ENCODE data around the gene ZNF516. TPM values are rescaled to one million over a fixed set of nuclear protein-coding genes. Genes with fewer than 3 reads are reported as not detected.

The ZNF516 gene
- total RNA-seq, 2 experiments from 2014 or later, result 1.5 to 2.0 TPM

DNA sequence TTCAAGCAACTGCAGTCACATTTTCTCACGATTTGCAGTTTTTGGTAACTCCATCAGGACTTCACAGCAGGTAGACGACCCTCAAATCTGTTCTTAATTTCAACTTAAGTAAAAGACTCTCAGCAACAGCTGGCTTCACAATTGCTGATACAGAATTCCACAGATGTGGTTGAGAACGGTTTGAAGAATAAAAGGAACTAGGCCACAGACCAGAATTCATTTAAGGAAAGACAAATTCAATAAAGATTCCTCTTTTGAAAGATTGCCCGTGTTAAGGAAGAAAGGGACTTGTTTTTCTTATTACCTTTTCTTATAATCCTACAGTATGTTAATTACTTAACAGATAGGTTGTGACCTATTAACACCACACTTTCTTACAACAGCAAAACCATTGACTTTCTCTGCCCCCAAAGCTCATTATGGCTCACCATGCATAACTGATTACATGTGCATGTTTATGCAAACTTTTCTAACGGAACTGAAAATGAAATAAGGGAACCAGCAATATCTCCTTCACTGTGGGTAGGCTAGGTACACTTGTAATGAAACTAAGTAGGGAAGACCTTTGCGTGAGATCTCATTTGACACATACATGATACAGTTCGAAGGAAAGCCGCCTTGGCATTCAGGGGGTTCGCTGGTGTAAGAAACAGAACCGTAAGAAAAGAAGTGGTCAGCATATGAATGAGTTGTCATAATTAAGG, 4.7 kb upstream of the ZNF516 start:
- no peak overlapping the region for H3K27ac Mint-ChIP-seq
- H3K4me1 Mint-ChIP-seq, result peaks cover 2% of the 10 kb centered on the region
- DNase-seq, result no peak
- CTCF ChIA-PET, result no interaction called here
- H3K9me3 Mint-ChIP-seq (ENCODE audit: low read depth), result no peaks in the 10 kb centered on the region
- H3K4me3 Mint-ChIP-seq, result no peak overlapping the region
- ATAC-seq, result no peak
- peaks cover 46% of the 10 kb centered on the region for H3K27me3 Mint-ChIP-seq
- no peaks in the 10 kb centered on the region for H3K36me3 Mint-ChIP-seq

GRCh38 chr18:76499021-76499420, 4.0 kb upstream of the ZNF516 start:
- H3K27me3 Mint-ChIP-seq, result peaks cover 51% of the 10 kb centered on the region
- H3K4me1 Mint-ChIP-seq, result peaks cover 7% of the 10 kb centered on the region
- H3K27ac Mint-ChIP-seq, result no peak overlapping the region
- ATAC-seq (no peak), DNase-seq (no peak)
- no peaks in the 10 kb centered on the region for H3K36me3 Mint-ChIP-seq
- H3K4me3 Mint-ChIP-seq, result no peak overlapping the region
- no peaks in the 10 kb centered on the region for H3K9me3 Mint-ChIP-seq (ENCODE audit: low read depth)
- CTCF ChIA-PET, result no interaction called here

DNA sequence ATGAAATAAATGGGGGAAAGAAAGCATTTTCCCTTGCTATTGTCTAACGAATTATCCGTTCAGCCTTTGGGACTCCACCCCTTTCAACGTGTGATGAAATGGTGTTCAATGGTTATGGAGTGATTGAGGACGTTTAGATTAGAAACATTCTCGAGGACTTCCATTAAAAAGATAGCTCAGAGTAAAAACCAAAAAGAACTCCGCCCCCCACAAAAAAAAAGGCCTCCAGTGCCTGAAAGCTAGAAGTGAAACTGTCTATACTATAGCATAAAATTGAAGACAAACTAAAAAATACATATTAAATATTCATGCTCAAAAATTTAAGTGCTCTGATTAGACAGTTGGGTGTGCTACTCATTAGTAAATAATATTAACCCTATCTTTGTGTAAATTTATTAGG, 3.0 kb upstream of the ZNF516 start:
- Mint-ChIP-seq H3K9me3 (ENCODE audit: low read depth) (no peaks in the 10 kb centered on the region), H3K27me3 (peaks cover 58% of the 10 kb centered on the region), H3K4me3 (no peak overlapping the region), H3K27ac (no peak overlapping the region), H3K36me3 (no peaks in the 10 kb centered on the region), H3K4me1 (peaks cover 15% of the 10 kb centered on the region)
- CTCF ChIA-PET, result no interaction called here
- ATAC-seq (no peak), DNase-seq (no peak)

GRCh38 chr18:76497021-76497420, 2.0 kb upstream of the ZNF516 start:
- Mint-ChIP-seq H3K4me1 (peaks cover 20% of the 10 kb centered on the region), H3K4me3 (no peak overlapping the region), H3K27me3 (peaks cover 68% of the 10 kb centered on the region), H3K36me3 (no peaks in the 10 kb centered on the region), H3K9me3 (ENCODE audit: low read depth) (no peaks in the 10 kb centered on the region), H3K27ac (no peak overlapping the region)
- ATAC-seq, result no peak
- CTCF ChIA-PET, result no interaction called here
- no peak for DNase-seq

DNA sequence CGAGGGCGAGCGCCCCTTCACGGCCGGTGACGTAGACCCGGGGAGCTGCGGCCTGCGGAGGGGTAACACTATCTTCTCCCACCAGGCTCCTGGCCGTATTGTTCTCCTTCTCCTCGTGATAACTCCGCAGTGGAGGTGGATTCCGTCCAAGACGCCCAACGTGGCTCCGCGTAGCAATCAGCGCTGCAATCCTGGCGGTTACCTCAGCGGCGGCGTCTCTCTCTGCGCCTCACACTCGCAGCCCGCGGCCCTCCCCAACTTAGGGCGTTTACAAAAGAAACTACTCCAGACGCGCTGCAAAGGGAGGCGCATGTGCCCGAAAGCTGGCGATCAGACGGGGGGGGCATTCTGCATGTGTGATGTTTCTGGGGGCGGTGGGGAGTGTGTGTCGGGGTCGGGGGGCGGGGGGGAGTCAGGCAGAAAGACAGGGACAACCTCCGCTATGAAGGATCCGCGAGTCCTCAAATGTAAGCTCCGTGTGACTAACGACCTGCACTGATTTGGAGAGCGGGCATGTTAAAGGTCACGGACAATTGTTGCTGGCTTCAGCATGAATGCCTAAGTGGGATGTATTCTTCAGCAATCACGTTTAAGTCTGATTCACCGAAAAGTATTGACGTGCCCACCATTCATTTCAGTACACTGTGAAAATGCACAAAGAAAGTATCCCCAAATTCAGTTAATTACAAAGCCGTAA, 1.3 kb upstream of the ZNF516 start:
- no peak overlapping the region for H3K27ac Mint-ChIP-seq
- H3K36me3 Mint-ChIP-seq, result no peaks in the 10 kb centered on the region
- no peaks in the 10 kb centered on the region for H3K9me3 Mint-ChIP-seq (ENCODE audit: low read depth)
- peak overlapping the region; percentile 22 for H3K4me3 Mint-ChIP-seq
- H3K4me1 Mint-ChIP-seq, result peaks cover 21% of the 10 kb centered on the region
- CTCF ChIA-PET, result no interaction called here
- ATAC-seq, result no peak
- peaks cover 65% of the 10 kb centered on the region for H3K27me3 Mint-ChIP-seq
- no peak for DNase-seq

DNA sequence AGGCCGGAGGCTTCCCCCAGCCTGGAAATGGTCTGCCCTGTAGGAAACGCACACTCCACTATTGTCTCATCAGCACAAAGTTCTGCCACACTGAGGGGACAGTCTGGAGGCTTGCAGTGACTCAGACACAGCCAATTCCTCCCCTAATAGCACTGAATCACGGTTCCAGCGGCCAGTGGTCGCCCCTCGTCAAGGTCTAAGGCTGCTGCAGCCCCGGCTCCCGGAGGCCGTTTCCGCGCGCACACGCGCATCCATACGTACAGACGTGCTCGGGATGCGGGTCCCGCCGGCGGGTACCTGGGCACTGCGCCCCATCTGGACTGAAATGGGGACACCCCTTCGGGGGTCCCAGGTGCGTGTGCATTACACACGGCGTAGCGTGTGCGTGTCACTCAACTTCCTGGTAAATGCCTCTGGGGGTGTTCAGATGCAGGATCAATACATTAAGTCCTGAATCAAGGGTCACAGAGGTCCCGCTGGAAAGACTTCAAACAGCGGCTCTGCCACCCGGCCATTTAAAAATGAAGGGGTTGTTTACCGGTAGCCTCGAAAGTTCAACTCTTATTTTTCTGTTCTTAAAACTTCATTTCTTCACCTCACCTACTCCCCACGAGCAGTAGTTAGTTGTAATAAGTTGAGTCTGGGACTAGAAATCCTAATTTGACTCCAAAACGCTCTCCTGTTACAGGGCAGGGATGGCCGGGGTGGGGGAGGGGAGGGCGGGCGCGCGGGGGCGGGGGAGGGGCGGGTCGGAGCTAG, 572 bp upstream of the ZNF516 start:
- no peak overlapping the region for H3K27ac Mint-ChIP-seq
- H3K36me3 Mint-ChIP-seq, result no peaks in the 10 kb centered on the region
- CTCF ChIA-PET, result no interaction called here
- no peak for DNase-seq
- H3K27me3 Mint-ChIP-seq, result peaks cover 68% of the 10 kb centered on the region
- H3K4me1 Mint-ChIP-seq, result peaks cover 25% of the 10 kb centered on the region
- no peaks in the 10 kb centered on the region for H3K9me3 Mint-ChIP-seq (ENCODE audit: low read depth)
- peak overlapping the region; percentile 60 for H3K4me3 Mint-ChIP-seq
- ATAC-seq, result no peak

GRCh38 chr18:76494231-76495005, 624 bp downstream of the ZNF516 start:
- no peak for DNase-seq
- H3K27me3 Mint-ChIP-seq, result peaks cover 74% of the 10 kb centered on the region
- H3K4me1 Mint-ChIP-seq, result peaks cover 26% of the 10 kb centered on the region
- ATAC-seq, result no peak
- H3K9me3 Mint-ChIP-seq (ENCODE audit: low read depth), result no peaks in the 10 kb centered on the region
- H3K36me3 Mint-ChIP-seq, result no peaks in the 10 kb centered on the region
- CTCF ChIA-PET, result no interaction called here
- peak overlapping the region; percentile 64 for H3K27ac Mint-ChIP-seq
- peak overlapping the region; percentile 76 for H3K4me3 Mint-ChIP-seq

GRCh38 chr18:76493213-76494161, 1.6 kb downstream of the ZNF516 start:
- Mint-ChIP-seq H3K4me3 (peak overlapping the region; percentile 76), H3K36me3 (no peaks in the 10 kb centered on the region), H3K9me3 (ENCODE audit: low read depth) (no peaks in the 10 kb centered on the region), H3K27me3 (peaks cover 76% of the 10 kb centered on the region), H3K4me1 (peaks cover 26% of the 10 kb centered on the region), H3K27ac (peak overlapping the region; percentile 64)
- ATAC-seq (peak; percentile 10), DNase-seq (no peak)
- CTCF ChIA-PET, result interaction anchor here (0.8 to 1.2 kb wide), 2 partner anchors 95 to 217 kb away, joined by 3 to 10 read pairs; no protein-coding TSS in a partner anchor

DNA sequence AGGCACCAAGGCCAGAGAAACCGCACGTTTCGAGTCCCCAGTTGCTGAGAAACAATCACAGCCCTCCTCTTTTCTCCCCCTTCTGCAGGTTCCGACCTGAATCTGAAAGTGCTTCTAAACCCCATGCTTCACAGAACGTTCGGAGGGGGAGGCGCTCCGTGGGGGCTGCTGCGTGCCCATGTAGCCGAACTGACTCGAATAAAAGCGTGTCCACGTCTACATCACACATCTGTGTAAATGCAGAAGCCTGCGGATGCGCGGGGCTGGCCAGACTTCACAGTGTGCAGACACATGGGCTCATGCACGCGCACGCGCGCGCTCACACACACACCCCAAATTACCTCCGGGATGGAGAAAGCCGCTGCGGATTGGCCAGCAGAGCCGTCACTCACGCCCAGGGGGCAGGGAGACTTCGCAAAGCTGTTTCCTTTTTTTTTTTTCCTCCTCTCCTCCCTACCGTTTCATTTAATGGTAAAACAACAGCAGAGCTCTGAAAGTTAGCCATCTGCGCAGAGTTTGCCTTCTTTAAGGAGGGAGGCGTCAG, 2.3 kb downstream of the ZNF516 start:
- Mint-ChIP-seq H3K4me3 (peak overlapping the region; percentile 76), H3K4me1 (peaks cover 26% of the 10 kb centered on the region), H3K36me3 (no peaks in the 10 kb centered on the region), H3K27ac (peak overlapping the region; percentile 62), H3K9me3 (ENCODE audit: low read depth) (no peaks in the 10 kb centered on the region), H3K27me3 (peaks cover 77% of the 10 kb centered on the region)
- CTCF ChIA-PET, result interaction anchor here (0.8 to 1.2 kb wide), 2 partner anchors 94 to 217 kb away, joined by 3 to 10 read pairs; no protein-coding TSS in a partner anchor
- ATAC-seq, result peak; percentile 95
- peak; percentile 98 for DNase-seq

DNA sequence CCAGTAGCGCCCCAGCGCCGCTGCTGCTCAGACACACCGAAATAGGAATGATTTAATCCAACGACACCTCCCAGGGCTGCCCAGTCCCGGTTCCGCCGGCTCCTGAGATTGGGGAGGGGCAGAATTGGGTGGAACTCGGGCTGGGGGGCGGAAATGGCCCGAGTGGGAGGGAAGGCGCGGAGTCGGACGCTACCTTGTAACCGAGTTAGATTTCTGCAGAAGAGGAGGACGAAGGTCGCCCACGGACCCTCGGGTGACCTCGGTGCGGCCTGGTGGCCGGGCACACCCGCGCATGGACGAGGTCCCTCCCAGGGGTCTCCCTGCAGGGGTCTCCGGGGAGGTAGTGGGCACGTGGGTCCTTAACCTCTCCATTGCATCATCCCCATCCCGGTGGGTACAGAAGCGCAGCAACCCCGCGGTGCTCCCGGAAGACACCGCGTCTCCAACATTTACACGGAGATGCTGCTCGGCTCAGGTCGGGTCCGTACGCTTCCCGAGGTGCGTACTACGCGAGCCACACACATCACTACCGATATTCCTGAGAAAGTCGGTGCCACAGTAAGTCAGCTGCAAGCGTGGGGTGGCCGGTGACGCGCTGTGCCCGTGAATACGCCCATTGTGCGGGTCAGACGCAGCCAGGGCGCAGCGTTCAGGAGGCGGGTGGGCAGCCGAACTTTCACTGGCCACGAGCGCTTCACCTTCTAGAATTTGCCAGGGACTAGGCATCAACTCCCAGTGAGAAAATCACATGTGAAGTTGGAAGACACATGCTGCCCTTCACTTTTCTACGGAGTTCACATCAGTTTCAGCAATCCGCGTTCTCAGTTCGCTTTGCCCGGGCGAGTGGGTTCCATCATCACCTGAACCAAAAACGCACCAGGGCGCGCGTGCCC, 3.0 kb downstream of the ZNF516 start:
- peaks cover 72% of the 10 kb centered on the region for H3K27me3 Mint-ChIP-seq
- H3K4me1 Mint-ChIP-seq, result peaks cover 26% of the 10 kb centered on the region
- CTCF ChIA-PET, result interaction anchor here (1.2 kb wide), 1 partner anchor 218 kb away, joined by 10 read pairs; no protein-coding TSS in a partner anchor
- no peaks in the 10 kb centered on the region for H3K9me3 Mint-ChIP-seq (ENCODE audit: low read depth)
- peak overlapping the region; percentile 62 for H3K27ac Mint-ChIP-seq
- ATAC-seq (peak; percentile 5), DNase-seq (no peak)
- H3K36me3 Mint-ChIP-seq, result no peaks in the 10 kb centered on the region
- peak overlapping the region; percentile 76 for H3K4me3 Mint-ChIP-seq

DNA sequence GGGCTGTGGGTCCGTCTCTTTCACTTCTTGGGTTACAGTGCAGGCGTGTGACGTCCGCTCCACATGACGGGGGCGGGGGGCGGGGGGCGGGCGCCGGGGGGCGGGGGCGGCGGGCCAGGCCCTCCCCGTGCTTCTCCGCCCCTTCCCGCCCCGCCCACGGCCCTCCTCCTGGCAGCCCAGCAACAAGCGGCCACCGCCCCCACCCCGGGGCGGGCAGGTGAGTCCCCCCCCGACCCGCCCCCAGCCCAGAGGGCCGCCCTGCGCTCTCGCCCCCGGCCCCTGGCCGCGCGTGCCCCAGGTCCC, 3.6 kb downstream of the ZNF516 start:
- Mint-ChIP-seq H3K9me3 (ENCODE audit: low read depth) (no peaks in the 10 kb centered on the region), H3K36me3 (no peaks in the 10 kb centered on the region), H3K4me1 (peaks cover 26% of the 10 kb centered on the region), H3K27ac (no peak overlapping the region), H3K27me3 (peaks cover 72% of the 10 kb centered on the region), H3K4me3 (peak overlapping the region; percentile 76)
- no peak for ATAC-seq
- peak; percentile 55 for DNase-seq
- CTCF ChIA-PET, result no interaction called here

All from activated CD8-positive, alpha-beta memory T cell treated with anti-CD3 and anti-CD28 coated beads, Interleukin-2, amount 10 ng/mL, durations not matched to agents 7 days and 5 days (primary cell).